GM12865 (cell line): ENCODE data around the gene AGTRAP.

Source experiments
- DNase-seq: peaks from one replicate; pipeline ENCODE4 v3.0.0; 2010; ENCODE audit warnings: low read depth
- H3K4me3 ChIP-seq: 2 replicates; pipeline ENCODE4 v1.5.1; 2011; ENCODE audit warnings: mild to moderate bottlenecking, low read depth, low read length, control low read depth
- TF ChIP-seq, protein P1 (sequence below): IDR thresholded peaks from 2 replicates; pipeline ENCODE4 v1.5.1; 2011; ENCODE audit warnings: low read length, control low read depth, low read depth, inconsistent platforms; ENCODE audit not compliant: insufficient read depth; ENCODE audit errors: missing control alignments

AGTRAP gene

GRCh38 chr1:11790880-11791715 is 55.2 kb downstream of the AGTRAP start:
- DNase-seq: no peak
- no peak overlapping the region for H3K4me3 ChIP-seq
- TF ChIP-seq, protein P1, sequence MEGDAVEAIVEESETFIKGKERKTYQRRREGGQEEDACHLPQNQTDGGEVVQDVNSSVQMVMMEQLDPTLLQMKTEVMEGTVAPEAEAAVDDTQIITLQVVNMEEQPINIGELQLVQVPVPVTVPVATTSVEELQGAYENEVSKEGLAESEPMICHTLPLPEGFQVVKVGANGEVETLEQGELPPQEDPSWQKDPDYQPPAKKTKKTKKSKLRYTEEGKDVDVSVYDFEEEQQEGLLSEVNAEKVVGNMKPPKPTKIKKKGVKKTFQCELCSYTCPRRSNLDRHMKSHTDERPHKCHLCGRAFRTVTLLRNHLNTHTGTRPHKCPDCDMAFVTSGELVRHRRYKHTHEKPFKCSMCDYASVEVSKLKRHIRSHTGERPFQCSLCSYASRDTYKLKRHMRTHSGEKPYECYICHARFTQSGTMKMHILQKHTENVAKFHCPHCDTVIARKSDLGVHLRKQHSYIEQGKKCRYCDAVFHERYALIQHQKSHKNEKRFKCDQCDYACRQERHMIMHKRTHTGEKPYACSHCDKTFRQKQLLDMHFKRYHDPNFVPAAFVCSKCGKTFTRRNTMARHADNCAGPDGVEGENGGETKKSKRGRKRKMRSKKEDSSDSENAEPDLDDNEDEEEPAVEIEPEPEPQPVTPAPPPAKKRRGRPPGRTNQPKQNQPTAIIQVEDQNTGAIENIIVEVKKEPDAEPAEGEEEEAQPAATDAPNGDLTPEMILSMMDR: no peak

- H3K4me3 ChIP-seq: no peak overlapping the region
- TF ChIP-seq, protein P1: no peak
- DNase-seq: no peak
Observed at GRCh38 chr1:11792106-11792505, 56.2 kb downstream of the AGTRAP start.

- H3K4me3 ChIP-seq: no peak overlapping the region
- no peak for DNase-seq
- TF ChIP-seq, protein P1: no peak
Observed at GRCh38 chr1:11793819-11794218, 57.9 kb downstream of the AGTRAP start.

DNA sequence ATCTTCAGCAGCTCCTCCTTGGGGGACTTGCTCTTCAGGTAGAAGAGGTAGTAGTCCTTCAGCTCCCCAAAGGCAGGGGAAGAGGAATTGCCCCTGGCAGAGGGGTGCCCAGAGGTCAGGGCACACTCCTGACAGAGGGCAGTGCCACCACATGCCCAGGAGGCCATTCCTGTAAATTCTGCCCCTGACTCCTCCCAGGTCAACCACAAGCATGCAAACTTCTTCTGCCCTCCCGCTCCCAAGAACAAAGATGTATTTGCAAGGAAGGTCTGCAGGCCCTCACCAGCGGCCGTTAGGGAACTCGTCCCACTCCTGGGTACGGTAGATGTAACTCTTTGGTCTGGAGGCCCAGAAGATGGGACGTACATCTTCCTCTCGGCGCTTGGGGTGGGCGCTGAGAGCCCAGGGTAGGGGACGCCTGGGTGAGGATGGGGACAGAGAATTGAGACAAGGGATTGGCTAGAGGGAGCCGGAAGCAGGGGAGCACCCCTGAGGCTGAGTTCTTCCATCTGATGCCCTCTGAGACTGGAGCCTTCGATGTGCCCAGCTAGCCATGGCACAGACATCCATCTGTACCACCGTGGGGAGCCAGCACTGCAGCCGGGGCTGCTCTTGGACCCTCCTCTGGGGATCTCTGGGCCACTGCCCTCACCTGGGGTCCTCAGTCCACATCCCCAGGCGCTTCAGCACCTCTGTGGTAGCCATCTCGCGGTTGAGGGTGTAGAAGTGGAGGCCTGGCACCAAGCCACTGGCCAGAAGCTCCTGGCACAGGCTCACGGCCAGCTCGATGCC is 58.7 kb downstream of the AGTRAP start:
- no peak overlapping the region for H3K4me3 ChIP-seq
- no peak for DNase-seq
- TF ChIP-seq, protein P1: no peak

- TF ChIP-seq, protein P1: no peak
- no peak for DNase-seq
- no peak overlapping the region for H3K4me3 ChIP-seq
Observed at GRCh38 chr1:11795238-11795890, 59.4 kb downstream of the AGTRAP start.

DNA sequence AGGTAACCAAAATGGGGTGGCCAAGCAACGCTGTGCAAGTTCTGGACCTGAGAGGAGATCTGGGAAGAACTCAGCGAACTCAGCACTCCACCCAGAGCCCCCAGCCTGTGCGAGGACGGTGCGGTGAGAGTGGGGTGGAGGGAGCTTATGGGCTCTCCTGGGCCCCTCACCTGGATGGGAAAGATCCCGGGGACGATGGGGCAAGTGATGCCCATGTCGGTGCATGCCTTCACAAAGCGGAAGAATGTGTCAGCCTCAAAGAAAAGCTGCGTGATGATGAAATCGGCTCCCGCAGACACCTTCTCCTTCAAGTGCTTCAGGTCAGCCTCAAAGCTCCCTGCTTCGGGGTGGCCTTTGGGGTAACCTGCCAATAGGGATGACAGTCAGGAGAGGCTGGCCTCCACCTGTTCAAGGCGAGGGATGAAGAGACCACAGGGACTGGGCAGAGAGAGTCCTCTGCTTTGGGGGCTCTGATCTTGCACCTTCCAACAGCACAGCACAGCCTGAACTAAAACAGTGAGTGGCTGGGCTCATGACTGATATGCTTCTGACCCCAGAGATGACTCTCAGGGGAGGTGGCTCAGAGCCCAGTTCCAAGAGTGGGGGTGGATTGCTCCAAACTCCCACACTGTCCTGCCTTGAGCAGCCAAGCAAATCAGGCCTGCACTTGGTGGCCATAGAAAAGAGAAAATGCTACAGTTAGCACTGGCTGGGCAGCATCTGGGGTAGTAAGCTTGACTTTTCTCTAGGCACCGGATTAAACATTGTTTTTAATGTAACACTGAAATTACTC is 60.3 kb downstream of the AGTRAP start:
- no peak for DNase-seq
- no peak overlapping the region for H3K4me3 ChIP-seq
- TF ChIP-seq, protein P1: no peak
